ENCODE results near the gene PLCB4.

The PLCB4 gene

GRCh38 chr20:9334866-9335265, 266.0 kb downstream of the PLCB4 start:
- DNase-seq = no peak

GRCh38 chr20:9338101-9338500, 269.2 kb downstream of the PLCB4 start:
- DNase-seq = no peak

- DNase-seq = no peak
These were observed 270.8 kb downstream of the PLCB4 start for GRCh38 chr20:9339708-9340107.

- no peak for DNase-seq
These were observed 273.8 kb downstream of the PLCB4 start for GRCh38 chr20:9342651-9343050.

DNA sequence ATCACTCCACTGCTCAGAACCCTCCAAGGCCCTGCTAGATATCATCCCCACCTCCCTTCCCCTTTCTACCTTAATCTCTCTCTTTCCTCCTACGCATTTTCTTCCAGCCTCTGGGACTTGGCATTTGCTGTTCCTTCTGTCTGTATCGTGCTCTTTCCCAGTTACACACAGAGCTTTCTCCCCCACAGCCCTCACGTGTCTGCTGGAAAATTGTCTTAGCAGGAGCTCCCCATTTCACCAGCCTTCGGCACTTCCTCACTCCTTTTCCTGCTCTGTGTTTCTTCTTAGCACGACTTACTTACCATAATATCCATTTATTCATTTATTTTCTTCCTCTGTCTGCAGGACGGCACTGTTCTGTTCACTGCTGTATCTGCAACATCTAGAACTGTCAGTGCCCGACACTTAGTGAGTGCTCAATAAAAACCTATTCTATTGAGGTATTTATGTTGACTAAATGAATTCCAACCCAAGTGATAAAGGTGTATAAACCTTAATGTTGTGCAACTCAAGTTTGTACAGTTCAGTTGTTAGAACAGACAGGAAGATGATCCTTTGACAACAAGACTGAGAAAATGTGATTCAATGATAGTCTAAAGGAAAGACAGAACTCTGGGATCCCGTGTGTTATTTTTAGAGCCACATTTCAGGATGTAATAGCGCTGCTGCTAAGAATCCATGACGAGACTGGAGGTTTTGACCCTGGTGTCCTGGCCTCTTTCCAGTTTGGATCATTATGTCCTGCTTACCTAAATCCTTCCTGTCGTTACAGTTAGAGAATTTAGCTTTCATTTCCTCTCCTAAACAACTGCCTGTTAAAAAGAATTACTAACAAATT, 275.4 kb downstream of the PLCB4 start:
- no peak for DNase-seq

DNA sequence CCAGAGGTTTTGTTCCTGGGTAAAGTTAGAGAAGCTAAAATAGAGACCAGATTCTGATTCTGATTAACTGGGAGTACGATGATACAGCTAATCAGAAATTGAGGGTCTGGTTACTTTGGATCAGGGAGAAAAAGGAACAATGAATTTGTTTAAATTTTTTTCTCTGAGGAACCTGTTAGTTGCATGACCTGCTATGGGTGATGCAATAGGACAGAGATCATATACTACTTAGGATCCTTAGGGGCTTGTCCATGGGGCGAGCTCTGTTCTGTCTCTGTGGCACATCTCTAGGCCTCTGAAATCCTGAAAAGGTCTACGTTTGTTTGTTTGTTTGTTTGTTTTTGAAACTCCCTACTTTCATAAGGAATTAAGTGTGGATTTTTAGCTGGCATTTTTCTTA, 279.4 kb downstream of the PLCB4 start:
- no peak for DNase-seq

DNA sequence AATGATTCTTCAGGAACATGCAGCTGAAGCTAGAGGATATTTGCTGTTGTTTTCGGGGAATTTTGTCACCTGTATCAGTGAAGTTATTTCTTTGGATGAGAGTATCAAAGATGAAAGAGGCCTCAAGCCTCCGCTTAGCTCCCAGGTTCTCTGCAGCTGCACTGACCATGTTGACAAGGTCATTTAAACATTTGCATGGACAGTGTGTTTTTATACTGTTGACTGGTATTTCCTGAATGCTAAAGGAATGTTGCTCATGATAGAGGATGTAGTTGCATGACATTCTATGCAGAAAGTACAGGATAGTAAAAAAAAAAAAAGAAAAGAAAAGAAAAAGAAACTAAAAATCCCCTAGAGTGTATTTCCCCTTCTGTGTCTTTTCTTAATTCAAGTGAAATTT, 279.9 kb downstream of the PLCB4 start:
- no peak for DNase-seq

DNA sequence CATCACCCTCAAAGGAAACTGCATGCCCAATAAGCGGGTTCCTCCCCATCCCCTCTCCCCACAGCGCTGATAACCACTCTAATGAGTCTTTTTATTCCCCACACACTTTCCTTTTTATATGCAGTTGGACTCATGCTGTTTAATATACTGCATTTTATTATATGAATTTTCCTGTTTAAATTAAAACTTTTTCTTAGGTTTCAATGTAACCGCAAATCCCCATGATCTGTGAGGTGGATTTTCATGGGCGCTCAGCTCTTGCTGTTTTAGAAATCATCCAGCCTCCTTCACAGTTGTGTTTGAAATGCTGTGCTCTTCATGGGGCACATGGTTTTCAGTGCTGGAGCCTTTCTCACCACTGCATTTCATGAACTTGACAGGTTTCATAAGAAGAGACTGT, 280.4 kb downstream of the PLCB4 start:
- no peak for DNase-seq

- no peak for DNase-seq
These were observed 283.9 kb downstream of the PLCB4 start for GRCh38 chr20:9352739-9353138.

GRCh38 chr20:9353180-9353915, 284.5 kb downstream of the PLCB4 start:
- no peak for DNase-seq

DNA sequence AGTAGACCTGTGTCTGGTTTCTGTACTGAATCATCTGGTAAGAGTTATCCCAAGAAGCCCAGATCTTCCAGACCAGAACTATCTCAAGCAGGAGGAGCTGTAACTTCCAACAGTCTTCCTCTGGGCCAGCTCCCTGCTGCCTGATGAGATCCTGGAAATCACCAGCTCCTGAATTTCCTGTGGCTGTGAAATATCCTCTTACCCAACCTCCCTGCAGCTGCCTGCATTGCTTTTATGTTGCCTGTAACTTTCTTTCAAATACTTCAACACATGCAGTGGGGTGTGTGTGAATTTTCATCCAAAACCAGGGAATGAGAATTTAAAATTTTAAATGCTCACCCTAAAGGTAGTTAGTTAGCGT, 285.0 kb downstream of the PLCB4 start:
- DNase-seq = no peak

DNA sequence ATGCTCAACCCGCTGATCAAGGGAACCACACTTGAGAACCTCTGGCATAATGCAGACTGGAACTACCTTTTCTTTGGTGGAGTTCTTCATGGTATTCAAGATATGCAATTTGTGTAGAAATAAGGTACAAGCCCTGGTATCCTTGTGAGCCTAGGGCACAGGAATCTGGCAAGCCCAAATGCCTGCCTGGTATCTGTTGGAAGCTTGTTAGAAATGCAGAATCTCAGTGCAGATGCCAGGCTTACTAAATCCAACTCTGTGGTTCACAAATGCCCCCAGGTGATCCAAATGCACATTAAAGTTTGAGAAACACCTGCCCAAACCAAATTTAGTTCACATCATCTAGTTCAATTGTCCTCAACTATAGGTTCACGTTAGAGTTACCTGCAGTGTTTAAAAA, 285.7 kb downstream of the PLCB4 start:
- no peak for DNase-seq

- DNase-seq = no peak
These were observed 289.1 kb downstream of the PLCB4 start for GRCh38 chr20:9358001-9358400.

GRCh38 chr20:9359561-9360308, 290.8 kb downstream of the PLCB4 start:
- DNase-seq = peak; percentile 8

DNA sequence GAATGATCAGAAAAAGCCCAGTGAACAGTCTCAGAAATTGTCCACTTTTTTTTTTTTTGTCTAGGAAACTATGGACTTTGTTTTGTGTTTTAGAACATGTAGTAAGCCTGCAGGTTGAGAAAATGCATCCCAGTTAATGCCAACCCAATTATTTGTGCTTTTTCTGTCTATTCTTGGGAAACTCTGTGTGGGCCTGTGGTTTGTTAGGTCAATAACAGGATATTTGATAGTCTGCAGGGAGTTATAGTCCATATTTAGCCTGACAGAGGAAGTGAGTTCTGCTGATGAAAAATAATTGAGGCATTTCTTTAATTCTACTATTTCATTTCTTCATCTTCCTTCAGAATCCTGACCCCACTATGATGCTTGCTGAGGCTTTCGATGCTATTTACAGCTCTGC, 291.5 kb downstream of the PLCB4 start:
- no peak for DNase-seq

DNA sequence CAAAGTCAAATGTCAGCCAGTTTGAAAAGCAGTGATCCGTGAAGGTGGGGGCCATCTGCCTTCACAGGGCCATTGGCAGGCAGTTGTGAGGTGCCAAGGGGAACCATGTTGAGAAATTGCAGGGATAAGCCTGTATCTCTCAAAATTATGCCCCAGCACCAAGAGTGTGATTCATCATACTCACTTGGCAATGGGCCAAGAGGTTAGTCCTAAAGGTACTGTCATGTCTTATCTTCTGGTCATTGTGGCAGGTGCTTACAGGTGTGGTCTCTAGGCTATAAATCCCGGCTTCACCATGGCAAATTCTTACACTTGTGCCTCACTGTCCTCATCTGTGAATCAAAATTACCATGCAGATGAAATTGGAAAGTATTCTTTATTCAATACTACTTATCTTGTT, 294.8 kb downstream of the PLCB4 start:
- DNase-seq = no peak

DNA sequence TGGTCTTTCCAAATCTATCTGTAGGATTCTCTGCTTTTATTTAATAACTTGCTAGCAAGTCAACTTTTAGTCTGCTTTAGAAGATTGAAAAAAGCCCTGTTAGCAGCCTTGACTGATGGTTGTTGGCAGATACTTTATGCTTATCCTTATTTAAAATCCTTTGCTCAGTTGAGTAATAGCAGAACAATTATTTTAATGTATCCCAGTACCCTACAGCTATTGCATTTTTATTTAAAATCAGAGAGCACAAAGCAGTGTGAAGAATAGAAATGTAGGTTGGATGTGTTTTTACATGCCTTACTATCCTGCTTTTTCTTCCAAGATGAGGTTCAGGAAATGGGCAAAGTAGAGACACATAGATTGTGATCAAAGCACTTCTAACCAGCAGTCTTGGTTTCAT, 298.4 kb downstream of the PLCB4 start:
- DNase-seq = no peak

DNA sequence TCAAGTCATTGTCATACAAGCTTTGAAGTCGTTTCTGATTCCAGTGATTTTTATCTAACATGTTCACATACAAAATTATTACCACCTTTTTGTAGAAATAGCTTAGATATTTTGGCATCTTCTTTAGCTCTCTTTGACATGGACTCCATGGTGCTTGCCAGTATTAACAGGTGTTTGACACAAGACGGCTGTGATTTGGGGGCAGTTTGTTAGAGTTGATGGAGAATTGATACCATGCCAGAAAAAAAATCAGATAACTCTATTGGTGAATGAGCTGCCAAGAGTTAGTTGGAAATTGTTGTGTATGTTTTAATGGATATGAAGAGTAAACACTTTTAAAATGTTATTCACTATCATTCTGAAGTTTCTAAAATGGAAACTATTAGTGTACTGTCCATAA, 298.9 kb downstream of the PLCB4 start:
- no peak for DNase-seq

DNA sequence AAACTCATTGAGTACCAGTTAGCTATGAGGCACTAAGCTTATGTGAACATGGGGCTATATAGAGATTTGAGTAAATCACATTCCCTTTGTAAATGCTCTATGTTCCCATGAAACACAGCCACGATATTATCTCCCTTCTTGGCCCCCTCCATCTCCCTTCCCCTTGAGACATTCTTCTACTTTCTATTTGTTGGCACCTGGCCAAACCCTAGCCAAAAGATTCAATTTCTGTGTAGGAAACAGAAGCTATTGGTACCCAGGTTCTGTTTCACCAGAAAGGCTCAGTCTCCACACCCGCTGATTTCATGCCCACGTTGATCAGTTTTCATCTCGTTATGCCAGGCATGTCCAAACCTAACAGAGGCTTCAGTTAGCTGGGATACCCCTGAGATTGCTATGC, 300.0 kb downstream of the PLCB4 start:
- DNase-seq = no peak

DNA sequence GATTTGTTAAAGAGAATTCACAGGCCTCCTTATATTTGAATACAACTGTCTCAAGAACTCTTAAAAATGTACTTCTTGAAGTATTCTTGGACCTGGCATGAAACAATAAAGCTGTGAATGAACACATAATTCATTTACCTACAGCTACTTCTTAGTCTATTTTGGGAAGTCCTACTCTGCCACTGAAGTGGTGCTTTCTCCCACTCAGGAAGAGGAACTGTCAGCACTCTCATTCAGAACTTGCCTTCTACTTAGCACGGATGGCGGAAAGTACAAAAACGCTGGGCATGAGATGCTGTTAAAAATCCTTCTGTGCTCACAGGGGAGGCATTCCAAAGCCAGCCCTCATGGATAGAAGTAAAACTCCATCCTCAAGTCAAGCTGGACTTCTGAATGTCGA, 300.7 kb downstream of the PLCB4 start:
- no peak for DNase-seq

DNA sequence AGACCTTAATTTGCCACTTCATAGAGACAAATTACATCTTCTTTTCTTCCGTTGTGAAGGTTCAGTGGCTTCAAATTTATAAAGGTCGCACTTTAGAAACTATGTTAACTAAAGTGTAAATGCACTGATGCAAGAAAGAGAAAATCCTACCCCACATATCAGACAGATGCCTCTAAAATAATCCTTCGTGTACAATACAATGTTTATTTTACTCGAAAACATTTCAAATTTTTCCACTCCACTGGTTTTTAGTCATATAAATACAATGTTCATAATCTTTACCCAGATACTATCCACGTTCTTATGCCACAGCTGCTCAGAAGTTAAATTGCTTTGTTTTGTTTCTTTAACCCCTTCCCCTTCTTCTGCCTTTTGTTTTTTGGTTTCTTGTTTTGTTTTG, 305.2 kb downstream of the PLCB4 start:
- DNase-seq = no peak

GRCh38 chr20:9374480-9374879, 305.6 kb downstream of the PLCB4 start:
- DNase-seq = no peak

DNA sequence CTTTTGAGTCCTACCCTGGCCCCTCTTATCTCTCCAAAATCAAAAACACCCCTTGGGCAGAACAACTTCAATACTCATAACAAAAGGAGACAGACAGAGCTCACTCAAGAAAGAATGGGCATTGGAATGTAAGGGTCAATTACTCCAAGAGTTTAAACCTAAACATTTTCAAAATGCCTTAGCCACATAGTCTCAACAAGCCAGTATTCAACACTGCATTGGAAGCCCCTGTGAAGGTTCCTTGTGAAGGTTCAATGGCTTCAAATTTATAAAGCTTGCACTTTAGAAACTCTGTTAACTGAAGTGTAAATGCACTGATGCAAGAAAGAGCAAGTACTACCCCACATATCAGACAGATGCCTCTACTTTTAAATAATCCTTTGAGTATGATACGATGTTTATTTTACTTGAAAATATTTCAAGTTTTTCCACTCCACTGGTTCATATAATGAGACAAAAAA, 306.4 kb downstream of the PLCB4 start:
- DNase-seq = no peak

DNA sequence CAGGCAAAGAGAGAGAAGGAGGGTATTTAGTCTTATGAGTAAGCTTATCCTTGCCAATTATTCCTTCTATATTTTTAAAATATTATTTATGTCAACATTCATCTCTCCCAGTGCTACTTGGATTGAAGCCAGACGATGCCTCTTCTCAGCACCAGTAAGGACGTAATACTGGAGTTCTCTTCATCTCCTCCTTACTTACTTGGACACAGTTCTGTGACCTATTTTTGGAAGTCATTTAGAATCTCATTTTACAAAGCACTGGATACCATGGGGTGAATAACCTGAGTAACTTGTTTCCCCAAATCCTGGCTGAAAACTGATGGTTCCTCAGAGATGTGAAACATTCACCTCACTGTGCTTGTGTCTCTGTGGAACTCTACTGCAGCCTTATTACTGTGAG, 308.1 kb downstream of the PLCB4 start:
- no peak for DNase-seq
